Right cardiac atrium (tissue), 5 donors: ENCODE data around the gene JSRP1. TPM values are rescaled to one million over a fixed set of nuclear protein-coding genes. Genes with fewer than 3 reads are reported as not detected.

Source experiments
- ATAC-seq, 2 donors: fragments of 200-7000 bp; cut with Tn5 transposase; one replicate each; pipeline versions ENCODE4 v1.8.0 to v1.9.1; 2020; ENCODE audit warnings: moderate library complexity in 2 of 2, mild to moderate bottlenecking in 1 of 2
- DNase-seq, 3 donors: peaks; one replicate each; pipeline ENCODE4 v3.0.0-alpha.2; 2020
- H3K27ac ChIP-seq: one replicate; pipeline ENCODE4 v1.5.1; 2013; ENCODE audit warnings: mild to moderate bottlenecking, low read length, control low read depth, moderate library complexity
- H3K27me3 ChIP-seq: one replicate; pipeline ENCODE4 v1.6.1; 2013; ENCODE audit not compliant: control insufficient read depth, insufficient read depth
- H3K4me1 ChIP-seq: one replicate; pipeline ENCODE4 v1.6.1; 2013; ENCODE audit warnings: low read length; ENCODE audit not compliant: control insufficient read depth, insufficient read depth
- H3K4me3 ChIP-seq: one replicate; pipeline ENCODE4 v1.5.1; 2013; ENCODE audit warnings: low read length, control low read depth
- H3K9me3 ChIP-seq: one replicate; pipeline ENCODE4 v1.6.1; 2013; ENCODE audit warnings: low read length; ENCODE audit not compliant: control insufficient read depth
- WGBS: extraction: QIAGEN DNeasy Blood & Tissue Kit; methylation state at CpG from one replicate; pipeline ENCODE4 v1.1.7; 2013; 5-methylcytosine and 5-hydroxymethylcytosine counted together
- intact Hi-C, 4 donors: fragments of 100-400 bp; cut with DNase I; formaldehyde crosslinking; loops; one replicate each; pipeline versions ENCODE4 v1.11.0 to v1.14.0; 2022 to 2023
- polyA plus RNA-seq: library from polyadenylated mRNA; stranded (reverse); fragments of 200-250 nt; gene quantifications from one replicate; pipeline ENCODE4 v1.2.3, GENCODE V29; 2013
- total RNA-seq, 4 donors: library from RNA; stranded (reverse); fragmentation: NEBNext Ultra II Directional; extraction: Animal tissue kit (Norgen Biotek cat#: 25700); gene quantifications; one replicate each; pipeline ENCODE4 v1.2.1, GENCODE V29; 2021
- donor health status: healthy with polysubstance abuse.
- donor health status: DM: no; HTN: yes; CAD: no.
- donor health status: DM: no; HTN: no; CAD: no.
- donor health status: DM: no; HTN: yes; CAD: no; lungs with severe emphysema.
- donor health status: DM: yes; HTN: yes; CAD: no.

The JSRP1 gene
- total and polyA plus RNA-seq, 5 donors: 0.75 TPM; not detected in 4

DNA sequence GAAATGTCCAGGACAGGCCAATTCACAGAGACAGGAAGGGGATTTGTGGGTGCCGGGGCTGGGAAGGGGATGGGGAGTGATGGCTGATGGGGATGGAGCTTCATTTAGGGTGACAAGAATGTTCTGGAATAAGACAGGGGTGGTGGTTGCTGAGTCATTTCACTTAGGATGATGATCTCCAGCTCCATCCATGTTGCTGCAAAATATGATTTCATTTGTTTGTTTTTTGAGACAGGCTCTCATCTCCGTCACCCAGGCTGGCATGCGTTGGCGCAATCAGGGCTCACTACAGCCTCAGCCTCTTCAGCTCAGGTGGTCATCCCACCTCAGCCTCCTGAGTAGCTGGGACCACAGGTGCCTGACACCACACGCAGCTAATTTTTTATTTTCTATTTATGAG lies 3.1 kb upstream of the JSRP1 start:
- intact Hi-C loops: no loop called here
- WGBS: 89% methylated on average over 5 of the region's 5 CpGs
- H3K9me3 ChIP-seq: no peaks in the 10 kb centered on the region
- no peaks in the 10 kb centered on the region for H3K27me3 ChIP-seq
- H3K4me3 ChIP-seq: no peak overlapping the region
- ATAC-seq: no peak
- DNase-seq: peak in 1 of 3 donors; percentile 32
- H3K27ac ChIP-seq: no peak overlapping the region
- H3K4me1 ChIP-seq: no peaks in the 10 kb centered on the region

DNA sequence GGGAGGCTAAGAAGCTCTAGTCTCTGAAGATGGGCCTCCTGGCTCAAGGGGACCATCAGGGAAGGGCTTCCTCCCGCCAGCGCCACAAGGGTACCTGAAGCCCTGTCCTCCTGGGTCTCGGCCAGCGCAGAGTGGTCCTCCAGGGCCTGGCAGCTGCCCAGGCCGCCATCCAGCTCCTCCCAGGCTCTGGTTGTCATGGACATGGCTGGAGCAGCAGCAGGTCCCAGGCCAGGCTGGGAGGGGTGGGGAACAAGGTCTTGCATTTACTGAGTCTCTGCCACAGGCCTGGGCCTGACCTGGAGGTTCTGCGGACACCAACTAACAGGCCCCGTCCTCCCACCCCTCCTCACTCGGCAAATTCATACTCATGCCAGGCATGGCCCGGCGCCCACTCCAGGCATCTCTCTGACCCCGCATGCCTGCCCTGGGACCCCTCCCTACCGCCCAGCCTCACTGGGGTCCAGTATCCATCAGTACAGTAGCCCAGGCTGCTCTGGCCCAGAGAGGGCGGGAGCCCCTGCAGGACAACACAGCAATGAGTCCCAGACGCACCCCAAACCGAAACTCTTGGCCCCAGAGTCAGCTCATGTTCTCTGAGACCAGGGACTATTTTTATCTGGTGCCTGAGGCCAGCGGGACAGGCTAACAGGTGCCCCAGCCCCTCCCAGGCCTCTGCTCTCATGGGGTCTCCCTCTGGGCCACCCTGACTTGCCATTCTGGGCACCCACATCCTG lies 938 bp downstream of the JSRP1 start:
- Histone ChIP-seq H3K27me3 (no peaks in the 10 kb centered on the region), H3K27ac (no peak overlapping the region), H3K4me3 (no peak overlapping the region), H3K4me1 (peaks cover 5% of the 10 kb centered on the region), H3K9me3 (no peaks in the 10 kb centered on the region)
- DNase-seq (peak in 1 of 3 donors; percentile 44), ATAC-seq (no peak)
- intact Hi-C loops: no loop called here
- 94% methylated on average over 16 of the region's 16 CpGs for WGBS

DNA sequence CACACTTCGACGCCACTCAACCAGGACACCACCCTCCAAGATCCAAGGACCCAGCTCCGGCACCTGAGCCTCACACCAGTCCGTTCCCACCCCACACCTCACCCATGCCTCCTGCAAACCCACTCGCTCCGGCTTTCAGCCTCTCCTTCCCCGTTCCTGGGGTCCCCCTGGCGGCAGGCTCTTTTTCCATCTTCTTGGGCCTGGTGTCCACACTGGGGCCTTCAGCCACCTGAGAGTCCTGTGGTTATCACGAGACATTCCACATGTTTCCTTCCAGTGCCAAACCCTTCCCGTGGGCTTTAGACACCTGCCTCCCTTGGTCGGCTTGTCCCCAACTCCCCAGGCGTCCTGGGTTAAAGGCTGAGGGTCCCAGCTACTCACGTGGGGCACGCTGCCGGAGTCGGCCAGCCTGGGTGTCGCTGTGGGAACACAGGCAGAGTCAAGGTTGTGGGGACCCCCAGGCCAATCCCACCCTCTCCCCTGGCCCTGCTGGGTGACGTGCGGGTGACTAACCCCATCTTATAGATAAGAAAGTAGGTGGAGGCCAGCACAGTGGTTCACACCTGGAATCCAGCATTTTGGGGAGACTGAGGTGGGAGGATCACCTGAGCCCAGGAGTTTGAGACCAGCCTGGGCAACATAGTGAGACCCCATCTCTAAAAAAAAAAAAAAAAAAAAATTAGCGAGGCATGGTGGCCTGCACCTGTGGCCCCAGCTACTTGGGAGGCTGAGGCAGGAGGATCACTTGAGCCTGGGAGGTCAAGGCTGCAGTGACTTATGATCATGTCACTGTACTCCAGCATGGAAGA lies 1.9 kb downstream of the JSRP1 start:
- DNase-seq (peak; percentile 28 to 69 (median 60)), ATAC-seq (peak in 1 of 2 donors; percentile 6)
- Histone ChIP-seq H3K4me3 (no peak overlapping the region), H3K9me3 (no peaks in the 10 kb centered on the region), H3K4me1 (peaks cover 5% of the 10 kb centered on the region), H3K27ac (no peak overlapping the region), H3K27me3 (no peaks in the 10 kb centered on the region)
- 65% methylated on average over 20 of the region's 20 CpGs for WGBS
- intact Hi-C loops: no loop called here

DNA sequence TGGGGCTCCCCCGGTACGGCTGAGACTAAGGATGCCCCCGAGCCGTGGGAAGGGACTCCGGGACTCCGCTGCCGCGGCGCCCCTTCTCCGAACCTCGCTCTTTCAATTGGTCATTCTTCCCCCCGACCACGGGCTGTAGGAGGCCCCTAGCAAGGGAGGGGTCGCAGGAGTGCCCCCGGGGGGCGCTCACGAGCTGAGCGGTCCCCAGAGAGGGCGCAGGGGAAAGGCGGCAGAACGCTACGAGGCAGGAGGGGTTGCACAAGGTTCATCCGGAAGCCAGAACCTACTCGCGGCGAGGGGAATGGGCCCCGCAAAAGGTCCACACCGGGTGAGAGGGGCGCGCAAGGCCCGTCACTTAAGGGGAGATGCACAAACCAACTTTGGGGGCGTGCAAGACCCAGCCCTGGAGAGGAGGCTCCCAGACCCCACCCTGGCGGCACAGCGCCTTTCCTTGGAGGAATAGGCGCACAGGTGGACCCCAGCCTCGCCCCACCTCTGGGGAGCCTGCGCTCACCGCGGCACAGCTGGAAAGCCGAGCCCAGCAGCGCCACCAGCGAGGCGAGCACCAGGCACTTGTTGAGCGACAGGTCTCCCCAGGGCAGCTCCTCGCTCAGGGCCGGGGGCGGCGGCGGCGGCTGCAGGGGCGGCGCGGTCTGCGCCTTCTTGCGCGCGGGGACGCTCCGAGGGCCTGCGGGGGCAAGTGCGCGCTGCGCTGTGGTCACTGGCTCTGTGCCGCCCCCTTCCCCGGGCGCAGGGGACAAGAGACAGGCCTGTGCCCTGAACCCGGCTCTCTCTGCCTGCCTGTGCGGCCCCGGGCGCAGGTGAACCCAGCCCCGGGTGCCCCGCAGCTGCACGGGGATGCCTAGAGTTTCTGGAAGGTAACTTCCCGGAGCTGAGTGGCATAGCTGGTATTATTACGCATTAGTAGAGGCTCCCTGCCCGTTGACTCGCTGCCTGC lies 2.8 kb downstream of the JSRP1 start:
- ATAC-seq (no peak), DNase-seq (peak in 2 of 3 donors; percentile 14 to 45)
- H3K4me1 ChIP-seq: peaks cover 5% of the 10 kb centered on the region
- no peaks in the 10 kb centered on the region for H3K9me3 ChIP-seq
- no peak overlapping the region for H3K27ac ChIP-seq
- intact Hi-C loops: no loop called here
- WGBS: 5% methylated on average over 77 of the region's 77 CpGs
- no peaks in the 10 kb centered on the region for H3K27me3 ChIP-seq
- H3K4me3 ChIP-seq: no peak overlapping the region

DNA sequence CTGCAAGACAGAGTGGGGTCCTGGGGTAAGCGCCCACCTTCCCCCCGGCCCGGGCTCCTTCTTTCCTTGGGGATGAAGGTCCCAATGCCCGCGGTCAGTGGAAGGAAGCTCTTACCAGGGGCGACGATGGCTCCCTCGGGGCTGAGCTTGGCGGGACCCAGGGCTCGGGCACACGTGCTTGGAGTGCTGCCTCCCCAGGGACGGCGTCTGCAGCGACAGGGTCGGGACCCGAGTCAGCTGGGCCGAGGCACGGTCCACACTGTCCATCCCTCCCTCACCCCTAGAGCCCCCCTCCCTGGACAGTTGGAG lies 3.5 kb downstream of the JSRP1 start:
- ATAC-seq: no peak
- DNase-seq: peak; percentile 17 to 61 (median 46)
- H3K4me1 ChIP-seq: peaks cover 5% of the 10 kb centered on the region
- H3K27me3 ChIP-seq: no peaks in the 10 kb centered on the region
- H3K9me3 ChIP-seq: no peaks in the 10 kb centered on the region
- no peak overlapping the region for H3K27ac ChIP-seq
- 9% methylated on average over 18 of the region's 18 CpGs for WGBS
- intact Hi-C loops: no loop called here
- H3K4me3 ChIP-seq: no peak overlapping the region

DNA sequence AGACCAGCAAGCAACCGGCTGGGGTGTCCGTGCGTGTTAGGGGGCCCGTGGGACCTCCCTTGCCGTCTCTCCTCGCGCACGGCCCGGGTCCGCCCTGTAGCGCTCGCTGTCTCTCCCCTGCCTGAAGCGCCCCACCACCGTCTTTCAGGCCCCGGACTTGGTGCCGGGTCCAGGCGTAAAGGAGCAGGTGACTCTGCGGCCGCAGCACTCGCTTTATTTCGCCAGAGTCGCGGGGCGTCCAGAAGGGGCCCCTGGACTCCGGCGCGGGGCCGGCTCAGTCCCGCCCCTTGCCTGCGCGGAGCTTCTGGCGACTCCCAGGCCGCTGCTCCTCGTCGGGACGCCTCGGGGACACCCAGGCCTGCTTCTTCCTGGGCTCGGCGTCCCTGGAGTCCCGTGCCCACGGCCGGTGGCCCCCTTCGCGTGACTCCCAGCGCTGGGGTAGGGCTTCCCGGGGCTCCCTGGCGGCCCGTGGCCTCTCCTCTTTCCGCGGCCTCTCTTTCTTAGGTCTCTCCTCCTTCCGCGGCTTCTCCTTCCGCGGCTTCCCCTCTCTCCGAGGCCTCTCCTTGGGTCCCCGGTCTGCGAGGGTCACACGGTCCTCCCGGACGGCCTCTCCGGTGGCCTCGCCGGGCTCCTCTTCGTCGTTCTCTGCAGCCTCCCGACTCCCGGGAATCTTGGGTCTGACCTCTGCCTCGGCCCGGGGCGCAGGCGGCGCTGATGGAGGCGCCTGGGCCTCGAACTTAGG lies 4.0 kb downstream of the JSRP1 start:
- no peaks in the 10 kb centered on the region for H3K27me3 ChIP-seq
- H3K4me3 ChIP-seq: no peak overlapping the region
- WGBS: 11% methylated on average over 74 of the region's 74 CpGs

DNA sequence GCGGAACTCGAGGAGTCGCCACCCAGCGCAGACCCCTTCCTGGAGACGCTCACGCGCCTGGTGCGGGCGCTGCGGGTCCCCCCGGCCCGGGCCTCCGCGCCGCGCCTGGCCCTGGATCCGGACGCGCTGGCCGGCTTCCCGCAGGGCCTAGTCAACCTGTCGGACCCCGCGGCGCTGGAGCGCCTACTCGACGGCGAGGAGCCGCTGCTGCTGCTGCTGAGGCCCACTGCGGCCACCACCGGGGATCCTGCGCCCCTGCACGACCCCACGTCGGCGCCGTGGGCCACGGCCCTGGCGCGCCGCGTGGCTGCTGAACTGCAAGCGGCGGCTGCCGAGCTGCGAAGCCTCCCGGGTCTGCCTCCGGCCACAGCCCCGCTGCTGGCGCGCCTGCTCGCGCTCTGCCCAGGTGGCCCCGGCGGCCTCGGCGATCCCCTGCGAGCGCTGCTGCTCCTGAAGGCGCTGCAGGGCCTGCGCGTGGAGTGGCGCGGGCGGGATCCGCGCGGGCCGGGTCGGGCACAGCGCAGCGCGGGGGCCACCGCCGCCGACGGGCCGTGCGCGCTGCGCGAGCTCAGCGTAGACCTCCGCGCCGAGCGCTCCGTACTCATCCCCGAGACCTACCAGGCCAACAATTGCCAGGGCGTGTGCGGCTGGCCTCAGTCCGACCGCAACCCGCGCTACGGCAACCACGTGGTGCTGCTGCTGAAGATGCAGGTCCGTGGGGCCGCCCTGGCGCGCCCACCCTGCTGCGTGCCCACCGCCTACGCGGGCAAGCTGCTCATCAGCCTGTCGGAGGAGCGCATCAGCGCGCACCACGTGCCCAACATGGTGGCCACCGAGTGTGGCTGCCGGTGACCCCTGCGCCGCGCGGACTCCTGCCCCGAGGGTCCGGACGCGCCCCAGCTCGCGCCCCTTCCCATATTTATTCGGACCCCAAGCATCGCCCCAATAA lies 4.8 kb downstream of the JSRP1 start:
- WGBS: 11% methylated on average over 125 of the region's 125 CpGs
- no peaks in the 10 kb centered on the region for H3K9me3 ChIP-seq
- peak in 1 of 3 donors; percentile 59 for DNase-seq
- no peak overlapping the region for H3K27ac ChIP-seq
- no peak overlapping the region for H3K4me3 ChIP-seq
- H3K27me3 ChIP-seq: no peaks in the 10 kb centered on the region
- intact Hi-C loops: no loop called here
- peaks cover 5% of the 10 kb centered on the region for H3K4me1 ChIP-seq
- no peak for ATAC-seq

More for the DNA sequence above, 4.0 kb downstream of the JSRP1 start:
- ATAC-seq: no peak
- peak in 1 of 3 donors; percentile 56 for DNase-seq
- H3K27ac ChIP-seq: no peak overlapping the region
- peaks cover 5% of the 10 kb centered on the region for H3K4me1 ChIP-seq
- H3K9me3 ChIP-seq: no peaks in the 10 kb centered on the region
- intact Hi-C loops: no loop called here

GRCh38 chr19:2250766-2251105 lies 5.5 kb downstream of the JSRP1 start:
- Histone ChIP-seq H3K4me3 (no peak overlapping the region), H3K9me3 (no peaks in the 10 kb centered on the region), H3K27ac (no peak overlapping the region), H3K27me3 (no peaks in the 10 kb centered on the region), H3K4me1 (peaks cover 5% of the 10 kb centered on the region)
- ATAC-seq (no peak), DNase-seq (no peak)
- intact Hi-C loops: no loop called here
- WGBS: 10% methylated on average over 40 of the region's 40 CpGs

- intact Hi-C loops: no loop called here
- H3K27me3 ChIP-seq: no peaks in the 10 kb centered on the region
- no peak overlapping the region for H3K4me3 ChIP-seq
- ATAC-seq (no peak), DNase-seq (peak in 1 of 3 donors; percentile 48)
- 25% methylated on average over 43 of the region's 43 CpGs for WGBS
- H3K4me1 ChIP-seq: peaks cover 5% of the 10 kb centered on the region
- no peak overlapping the region for H3K27ac ChIP-seq
- H3K9me3 ChIP-seq: no peaks in the 10 kb centered on the region
These were observed 6.1 kb downstream of the JSRP1 start for GRCh38 chr19:2249880-2250765.
